GM23338 (cell line): Measurements from ENCODE around the gene METTL22. TPM values are rescaled to one million over a fixed set of nuclear protein-coding genes. Genes with fewer than 3 reads are reported as not detected.

ENCODE experiments used
- ATAC-seq: fragments of 200-7000 bp; cut with Tn5 transposase; 3 replicates; pipeline ENCODE4 v1.9.1; 2020
- DNase-seq: peaks from one replicate; pipeline ENCODE4 v3.0.0-alpha.2; 2015; ENCODE audit warnings: low spot score
- H2AFZ ChIP-seq: fragments of 200-600 bp; sonication (generic); 2 replicates; pipeline ENCODE4 v1.8.0; 2016; ENCODE audit warnings: antibody characterized with exemption, mild to moderate bottlenecking, moderate library complexity
- H3F3A ChIP-seq: fragments of 200-600 bp; sonication (generic); replicated peaks from 2 replicates; pipeline ENCODE4 v1.8.0; 2017; ENCODE audit warnings: antibody characterized with exemption, mixed run types, low read depth
- H3K27ac ChIP-seq: fragments of 200-600 bp; sonication (generic); 2 replicates; pipeline ENCODE4 v1.6.1; 2016; ENCODE audit warnings: low read depth
- H3K27me3 ChIP-seq: fragments of 200-600 bp; sonication (generic); 2 replicates; pipeline ENCODE4 v1.8.0; 2016; ENCODE audit warnings: mild to moderate bottlenecking, mixed run types, moderate library complexity; ENCODE audit not compliant: insufficient read depth
- H3K36me3 ChIP-seq: fragments of 200-600 bp; sonication (generic); 2 replicates; pipeline ENCODE4 v1.8.0; 2016; ENCODE audit warnings: mild to moderate bottlenecking; ENCODE audit not compliant: insufficient read depth
- H3K4me1 ChIP-seq: fragments of 200-600 bp; sonication (generic); 2 replicates; pipeline ENCODE4 v1.8.0; 2016; ENCODE audit warnings: mild to moderate bottlenecking, moderate library complexity; ENCODE audit not compliant: insufficient read depth
- H3K4me2 ChIP-seq: fragments of 200-600 bp; sonication (generic); 2 replicates; pipeline ENCODE4 v1.7.1; 2017; ENCODE audit warnings: mixed run types
- H3K4me3 ChIP-seq: fragments of 200-600 bp; sonication (generic); 2 replicates; pipeline ENCODE4 v1.6.1; 2016; ENCODE audit warnings: mixed run types
- H3K79me2 ChIP-seq: fragments of 200-600 bp; sonication (generic); replicated peaks from 2 replicates; pipeline ENCODE4 v1.8.0; 2017; ENCODE audit warnings: mild to moderate bottlenecking; ENCODE audit not compliant: insufficient read depth
- H3K9me2 ChIP-seq: fragments of 200-600 bp; sonication (generic); 2 replicates; pipeline ENCODE4 v1.8.0; 2017; ENCODE audit not compliant: insufficient read depth
- H4K20me1 ChIP-seq: fragments of 200-600 bp; sonication (generic); replicated peaks from 2 replicates; pipeline ENCODE4 v1.8.0; 2017; ENCODE audit warnings: mild to moderate bottlenecking; ENCODE audit not compliant: insufficient read depth
- H3K27ac Mint-ChIP-seq: 2 replicates; pipeline ENCODE4 v1.8.0; 2020; ENCODE audit warnings: inconsistent platforms, mild to moderate bottlenecking, moderate library complexity, mixed read lengths
- H3K27me3 Mint-ChIP-seq: 3 replicates; pipeline ENCODE4 v1.8.0; 2022; ENCODE audit warnings: low read depth, mild to moderate bottlenecking, moderate library complexity, mixed read lengths, inconsistent platforms; ENCODE audit not compliant: insufficient read depth, poor library complexity
- H3K36me3 Mint-ChIP-seq: 3 replicates; pipeline ENCODE4 v1.8.0; 2021; ENCODE audit warnings: low read depth, mild to moderate bottlenecking, inconsistent platforms, moderate library complexity, mixed read lengths
- H3K4me1 Mint-ChIP-seq: 3 replicates; pipeline ENCODE4 v1.8.0; 2020; ENCODE audit warnings: mild to moderate bottlenecking, inconsistent platforms, mixed read lengths
- H3K4me3 Mint-ChIP-seq: 3 replicates; pipeline ENCODE4 v1.8.0; 2021; ENCODE audit warnings: moderate library complexity, mild to moderate bottlenecking, inconsistent platforms, mixed read lengths
- H3K9me3 Mint-ChIP-seq: 3 replicates; pipeline ENCODE4 v1.8.0; 2020; ENCODE audit warnings: moderate library complexity, mild to moderate bottlenecking, inconsistent platforms, mixed read lengths
- CREB1 ChIP-seq: fragments of 250-450 bp; sonication (Bioruptor Pico); IDR thresholded peaks from 2 replicates; pipeline ENCODE4 v1.5.0; 2020; ENCODE audit warnings: low read depth, mild to moderate bottlenecking, moderate library complexity
- EZH2phosphoT487 ChIP-seq: fragments of 200-600 bp; sonication (generic); IDR thresholded peaks from one replicate; pipeline ENCODE4 v1.8.1; 2018; ENCODE audit warnings: antibody characterized with exemption; ENCODE audit not compliant: unreplicated experiment
- NANOG ChIP-seq: IDR thresholded peaks from 2 replicates; pipeline ENCODE4 v1.6.1; 2016; ENCODE audit warnings: antibody characterized with exemption, borderline replicate concordance
- POLR2AphosphoS5 ChIP-seq: IDR thresholded peaks from 2 replicates; pipeline ENCODE4 v1.6.1; 2016; ENCODE audit warnings: antibody characterized with exemption, low read depth
- ZNF114 ChIP-seq: fragments of 250-450 bp; sonication (Bioruptor Pico); IDR thresholded peaks from 2 replicates; pipeline ENCODE4 v1.5.0; 2020; ENCODE audit warnings: mild to moderate bottlenecking, moderate library complexity
- ZNF331 ChIP-seq: fragments of 250-450 bp; sonication (Bioruptor Pico); IDR thresholded peaks from 2 replicates; pipeline ENCODE4 v1.5.0; 2020; ENCODE audit warnings: low read depth, mild to moderate bottlenecking, moderate library complexity
- polyA plus RNA-seq: library from polyadenylated mRNA; unstranded; fragments of >200 nt; fragmentation: Nextera tagmentation; extraction: Ambion mirVana; gene quantifications from 2 replicates; pipeline ENCODE4 v1.2.1, GENCODE V29; 2016
- total RNA-seq: library from RNA; depleted of rRNA; stranded (reverse); fragments of >200 nt; shearing (Covaris generic); gene quantifications from 2 replicates; pipeline ENCODE4 v1.2.3, GENCODE V29; 2014
- TF ChIP-seq, protein P1 (sequence below): fragments of 250-450 bp; sonication (Bioruptor Pico); IDR thresholded peaks from 2 replicates; pipeline ENCODE4 v1.5.0; 2020; ENCODE audit warnings: mild to moderate bottlenecking, moderate library complexity
- TF ChIP-seq, protein P2 (sequence below): IDR thresholded peaks from 2 replicates; pipeline ENCODE4 v1.6.1; 2016; ENCODE audit warnings: antibody characterized with exemption

METTL22 gene
- total and polyA plus RNA-seq, 2 experiments from 2014 or later, result 51.4 to 51.8 TPM

DNA sequence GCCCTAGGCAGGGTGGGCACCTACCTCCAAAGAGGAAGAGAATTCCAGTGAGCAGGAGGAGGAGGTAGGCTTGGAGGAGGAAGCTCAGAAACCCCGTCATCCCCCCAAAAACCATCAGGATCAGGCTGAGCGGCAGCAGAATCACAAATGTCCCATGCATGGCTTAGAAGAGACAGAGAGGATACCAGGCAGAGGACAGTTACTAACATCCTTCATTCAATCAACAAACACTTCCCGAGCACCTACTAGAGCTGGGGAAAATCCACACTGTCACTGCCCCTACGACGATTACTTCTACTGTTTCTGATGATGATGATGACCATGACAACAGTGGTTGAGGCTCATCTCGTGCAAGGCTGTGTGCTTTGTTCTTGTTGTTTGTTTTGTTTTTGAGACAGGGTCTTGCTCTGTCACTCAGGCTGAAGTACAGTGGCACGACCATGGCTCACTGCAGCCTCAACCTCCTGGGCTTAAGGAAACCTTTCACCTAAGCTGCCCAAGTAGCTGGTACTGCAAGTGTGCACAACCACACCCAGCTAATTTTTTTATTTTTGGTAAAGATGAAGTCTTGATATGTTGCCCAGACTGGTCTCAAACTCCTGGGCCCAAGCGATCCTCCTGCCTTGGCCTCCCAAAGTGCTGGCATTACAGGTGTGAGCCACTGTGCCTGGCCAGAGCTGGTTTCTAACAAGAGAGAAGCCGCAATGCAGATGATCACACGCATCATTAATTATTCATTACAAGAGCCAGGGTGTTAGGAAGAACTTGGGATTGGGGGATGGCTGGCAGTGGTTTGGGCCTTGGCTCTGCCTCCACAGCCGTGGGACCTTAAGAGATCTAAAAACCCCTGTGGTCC is 49.2 kb upstream of the METTL22 start:
- peaks cover 4% of the 10 kb centered on the region for H3K9me2 ChIP-seq
- TF ChIP-seq POLR2AphosphoS5 (no peak), CREB1 (no peak), NANOG (no peak), ZNF331 (CRISPR knock-in tag) (no peak), ZNF114 (CRISPR knock-in tag) (no peak), EZH2phosphoT487 (no peak)
- TF ChIP-seq, protein P1, sequence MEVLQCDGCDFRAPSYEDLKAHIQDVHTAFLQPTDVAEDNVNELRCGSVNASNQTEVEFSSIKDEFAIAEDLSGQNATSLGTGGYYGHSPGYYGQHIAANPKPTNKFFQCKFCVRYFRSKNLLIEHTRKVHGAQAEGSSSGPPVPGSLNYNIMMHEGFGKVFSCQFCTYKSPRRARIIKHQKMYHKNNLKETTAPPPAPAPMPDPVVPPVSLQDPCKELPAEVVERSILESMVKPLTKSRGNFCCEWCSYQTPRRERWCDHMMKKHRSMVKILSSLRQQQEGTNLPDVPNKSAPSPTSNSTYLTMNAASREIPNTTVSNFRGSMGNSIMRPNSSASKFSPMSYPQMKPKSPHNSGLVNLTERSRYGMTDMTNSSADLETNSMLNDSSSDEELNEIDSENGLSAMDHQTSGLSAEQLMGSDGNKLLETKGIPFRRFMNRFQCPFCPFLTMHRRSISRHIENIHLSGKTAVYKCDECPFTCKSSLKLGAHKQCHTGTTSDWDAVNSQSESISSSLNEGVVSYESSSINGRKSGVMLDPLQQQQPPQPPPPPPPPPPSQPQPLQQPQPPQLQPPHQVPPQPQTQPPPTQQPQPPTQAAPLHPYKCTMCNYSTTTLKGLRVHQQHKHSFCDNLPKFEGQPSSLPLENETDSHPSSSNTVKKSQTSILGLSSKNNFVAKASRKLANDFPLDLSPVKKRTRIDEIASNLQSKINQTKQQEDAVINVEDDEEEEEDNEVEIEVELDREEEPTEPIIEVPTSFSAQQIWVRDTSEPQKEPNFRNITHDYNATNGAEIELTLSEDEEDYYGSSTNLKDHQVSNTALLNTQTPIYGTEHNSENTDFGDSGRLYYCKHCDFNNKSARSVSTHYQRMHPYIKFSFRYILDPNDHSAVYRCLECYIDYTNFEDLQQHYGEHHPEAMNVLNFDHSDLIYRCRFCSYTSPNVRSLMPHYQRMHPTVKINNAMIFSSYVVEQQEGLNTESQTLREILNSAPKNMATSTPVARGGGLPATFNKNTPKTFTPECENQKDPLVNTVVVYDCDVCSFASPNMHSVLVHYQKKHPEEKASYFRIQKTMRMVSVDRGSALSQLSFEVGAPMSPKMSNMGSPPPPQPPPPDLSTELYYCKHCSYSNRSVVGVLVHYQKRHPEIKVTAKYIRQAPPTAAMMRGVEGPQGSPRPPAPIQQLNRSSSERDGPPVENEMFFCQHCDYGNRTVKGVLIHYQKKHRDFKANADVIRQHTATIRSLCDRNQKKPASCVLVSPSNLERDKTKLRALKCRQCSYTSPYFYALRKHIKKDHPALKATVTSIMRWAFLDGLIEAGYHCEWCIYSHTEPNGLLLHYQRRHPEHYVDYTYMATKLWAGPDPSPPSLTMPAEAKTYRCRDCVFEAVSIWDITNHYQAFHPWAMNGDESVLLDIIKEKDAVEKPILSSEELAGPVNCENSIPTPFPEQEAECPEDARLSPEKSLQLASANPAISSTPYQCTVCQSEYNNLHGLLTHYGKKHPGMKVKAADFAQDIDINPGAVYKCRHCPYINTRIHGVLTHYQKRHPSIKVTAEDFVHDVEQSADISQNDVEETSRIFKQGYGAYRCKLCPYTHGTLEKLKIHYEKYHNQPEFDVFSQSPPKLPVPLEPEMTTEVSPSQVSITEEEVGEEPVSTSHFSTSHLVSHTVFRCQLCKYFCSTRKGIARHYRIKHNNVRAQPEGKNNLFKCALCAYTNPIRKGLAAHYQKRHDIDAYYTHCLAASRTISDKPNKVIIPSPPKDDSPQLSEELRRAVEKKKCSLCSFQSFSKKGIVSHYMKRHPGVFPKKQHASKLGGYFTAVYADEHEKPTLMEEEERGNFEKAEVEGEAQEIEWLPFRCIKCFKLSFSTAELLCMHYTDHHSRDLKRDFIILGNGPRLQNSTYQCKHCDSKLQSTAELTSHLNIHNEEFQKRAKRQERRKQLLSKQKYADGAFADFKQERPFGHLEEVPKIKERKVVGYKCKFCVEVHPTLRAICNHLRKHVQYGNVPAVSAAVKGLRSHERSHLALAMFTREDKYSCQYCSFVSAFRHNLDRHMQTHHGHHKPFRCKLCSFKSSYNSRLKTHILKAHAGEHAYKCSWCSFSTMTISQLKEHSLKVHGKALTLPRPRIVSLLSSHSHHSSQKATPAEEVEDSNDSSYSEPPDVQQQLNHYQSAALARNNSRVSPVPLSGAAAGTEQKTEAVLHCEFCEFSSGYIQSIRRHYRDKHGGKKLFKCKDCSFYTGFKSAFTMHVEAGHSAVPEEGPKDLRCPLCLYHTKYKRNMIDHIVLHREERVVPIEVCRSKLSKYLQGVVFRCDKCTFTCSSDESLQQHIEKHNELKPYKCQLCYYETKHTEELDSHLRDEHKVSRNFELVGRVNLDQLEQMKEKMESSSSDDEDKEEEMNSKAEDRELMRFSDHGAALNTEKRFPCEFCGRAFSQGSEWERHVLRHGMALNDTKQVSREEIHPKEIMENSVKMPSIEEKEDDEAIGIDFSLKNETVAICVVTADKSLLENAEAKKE (CRISPR knock-in tag), result no peak
- TF ChIP-seq, protein P2, sequence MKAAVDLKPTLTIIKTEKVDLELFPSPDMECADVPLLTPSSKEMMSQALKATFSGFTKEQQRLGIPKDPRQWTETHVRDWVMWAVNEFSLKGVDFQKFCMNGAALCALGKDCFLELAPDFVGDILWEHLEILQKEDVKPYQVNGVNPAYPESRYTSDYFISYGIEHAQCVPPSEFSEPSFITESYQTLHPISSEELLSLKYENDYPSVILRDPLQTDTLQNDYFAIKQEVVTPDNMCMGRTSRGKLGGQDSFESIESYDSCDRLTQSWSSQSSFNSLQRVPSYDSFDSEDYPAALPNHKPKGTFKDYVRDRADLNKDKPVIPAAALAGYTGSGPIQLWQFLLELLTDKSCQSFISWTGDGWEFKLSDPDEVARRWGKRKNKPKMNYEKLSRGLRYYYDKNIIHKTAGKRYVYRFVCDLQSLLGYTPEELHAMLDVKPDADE, result no peak
- H3K4me3 ChIP-seq, result no peak overlapping the region
- peaks cover 23% of the 10 kb centered on the region for H3K27me3 Mint-ChIP-seq
- H2AFZ ChIP-seq, result no peak overlapping the region
- ATAC-seq, result no peak
- peaks cover 5% of the 10 kb centered on the region; the same call in 2 of the 3 replicates for H3K9me3 Mint-ChIP-seq
- no peaks in the 10 kb centered on the region for H4K20me1 ChIP-seq
- no peaks in the 10 kb centered on the region; the same call in 1 of the 2 replicates for H3F3A ChIP-seq
- H3K36me3 ChIP-seq, result no peaks in the 10 kb centered on the region
- H3K79me2 ChIP-seq, result no peaks in the 10 kb centered on the region
- H3K4me2 ChIP-seq, result peak overlapping the region; percentile 40; the same call in 1 of the 2 replicates
- peaks cover 3% of the 10 kb centered on the region; the same call in 1 of the 2 replicates for H3K27me3 ChIP-seq
- peak overlapping the region; percentile 97; the same call in 1 of the 2 replicates for H3K27ac Mint-ChIP-seq
- H3K36me3 Mint-ChIP-seq, result peaks cover 4% of the 10 kb centered on the region; the same call in 2 of the 3 replicates
- H3K4me3 Mint-ChIP-seq, result no peak overlapping the region
- no peak for DNase-seq
- H3K27ac ChIP-seq, result no peak overlapping the region
- H3K4me1 ChIP-seq, result peaks cover 28% of the 10 kb centered on the region
- H3K4me1 Mint-ChIP-seq, result peaks cover 44% of the 10 kb centered on the region
